Calu3 (cell line): ENCODE data around the gene AR. TPM values are rescaled to one million over a fixed set of nuclear protein-coding genes. Genes with fewer than 3 reads are reported as not detected.
"Not testable (repeated sequence)": the region's sequence is repeated elsewhere in the genome, so short reads cannot be mapped to it uniquely, and the experiment has no call there.

Experiments used
- BruUV-seq: library from RNA; stranded (reverse); fragments of 400-500 nt; replicated peaks from 2 replicates; lab custom pipeline; 2021; lab: Mats Ljungman, UMichigan
- CTCF ChIA-PET: fragments of 300-600 bp; sonication (Branson Sonifier 250); formaldehyde crosslinking; loops from one replicate; lab custom pipeline; 2022; ENCODE audit warnings: antibody characterized with exemption; lab: Charles Lee
- DNase-seq: peaks from one replicate; pipeline ENCODE4 v3.0.0; 2022
- H3K27ac Mint-ChIP-seq: one replicate; pipeline ENCODE4 v1.8.0; 2022; ENCODE audit warnings: mixed read lengths; ENCODE audit not compliant: unreplicated experiment
- H3K27me3 Mint-ChIP-seq: one replicate; pipeline ENCODE4 v1.8.0; 2022; ENCODE audit warnings: mixed read lengths; ENCODE audit not compliant: unreplicated experiment
- H3K36me3 Mint-ChIP-seq: one replicate; pipeline ENCODE4 v1.8.0; 2022; ENCODE audit warnings: mild to moderate bottlenecking, moderate library complexity, mixed read lengths; ENCODE audit not compliant: insufficient read depth, unreplicated experiment
- H3K4me1 Mint-ChIP-seq: one replicate; pipeline ENCODE4 v1.8.0; 2022; ENCODE audit warnings: mild to moderate bottlenecking, low read depth, mixed read lengths; ENCODE audit not compliant: unreplicated experiment
- H3K4me3 Mint-ChIP-seq: one replicate; pipeline ENCODE4 v1.8.0; 2022; ENCODE audit warnings: mild to moderate bottlenecking, low read depth, moderate library complexity, mixed read lengths; ENCODE audit not compliant: unreplicated experiment
- H3K9me3 Mint-ChIP-seq: one replicate; pipeline ENCODE4 v1.8.0; 2022; ENCODE audit warnings: low read depth, mixed read lengths; ENCODE audit not compliant: unreplicated experiment
- CTCF ChIP-seq: fragments of 200-600 bp; IDR thresholded peaks from one replicate; pipeline ENCODE4 v1.8.0; 2022; ENCODE audit warnings: antibody characterized with exemption; ENCODE audit not compliant: unreplicated experiment
- intact Hi-C: fragments of 100-400 bp; cut with micrococcal nuclease; formaldehyde crosslinking; loops from one replicate; pipeline ENCODE4 v1.10.0; 2022; ENCODE audit not compliant: unreplicated experiment
- total RNA-seq: library from RNA; stranded (reverse); gene quantifications from 2 replicates; pipeline ENCODE4 v1.2.3, GENCODE V29; 2022

The AR gene
- total RNA-seq, 1 experiment from 2014 or later = 0.83 TPM

GRCh38 chrX:67636532-67636931 is 92.7 kb downstream of the AR start:
- TF ChIP-seq CTCF = no peak
- Mint-ChIP-seq H3K4me1 (no peaks in the 10 kb centered on the region), H3K36me3 (no peaks in the 10 kb centered on the region), H3K27ac (no peak overlapping the region), H3K4me3 (no peak overlapping the region), H3K27me3 (no peaks in the 10 kb centered on the region), H3K9me3 (no peaks in the 10 kb centered on the region)
- intact Hi-C loops = no loop called here
- no peak for DNase-seq
- BruUV-seq = no TSS peak
- CTCF ChIA-PET = no interaction called here

GRCh38 chrX:67637293-67637692 is 93.5 kb downstream of the AR start:
- BruUV-seq, intact Hi-C loops, H3K4me3 Mint-ChIP-seq, H3K27me3 Mint-ChIP-seq, H3K9me3 Mint-ChIP-seq, CTCF ChIA-PET, H3K4me1 Mint-ChIP-seq, H3K27ac Mint-ChIP-seq, DNase-seq, H3K36me3 Mint-ChIP-seq: not testable (repeated sequence)

GRCh38 chrX:67648361-67648760 is 104.5 kb downstream of the AR start:
- no peak overlapping the region for H3K4me3 Mint-ChIP-seq
- intact Hi-C loops = no loop called here
- BruUV-seq = no TSS peak
- H3K4me1 Mint-ChIP-seq = no peaks in the 10 kb centered on the region
- H3K9me3 Mint-ChIP-seq = peaks cover 6% of the 10 kb centered on the region
- H3K27me3 Mint-ChIP-seq = no peaks in the 10 kb centered on the region
- H3K27ac Mint-ChIP-seq = no peak overlapping the region
- CTCF ChIA-PET = no interaction called here
- no peak for TF ChIP-seq CTCF
- H3K36me3 Mint-ChIP-seq = no peaks in the 10 kb centered on the region
- no peak for DNase-seq

GRCh38 chrX:67651437-67652142 is 107.8 kb downstream of the AR start:
- Mint-ChIP-seq H3K4me1 (no peaks in the 10 kb centered on the region), H3K4me3 (no peak overlapping the region), H3K27ac (no peak overlapping the region), H3K27me3 (no peaks in the 10 kb centered on the region), H3K36me3 (no peaks in the 10 kb centered on the region), H3K9me3 (peaks cover 7% of the 10 kb centered on the region)
- BruUV-seq = no TSS peak
- no peak for DNase-seq
- intact Hi-C loops = no loop called here
- no peak for TF ChIP-seq CTCF
- CTCF ChIA-PET = no interaction called here

GRCh38 chrX:67652543-67652942 is 108.7 kb downstream of the AR start:
- Mint-ChIP-seq H3K4me1 (no peaks in the 10 kb centered on the region), H3K4me3 (no peak overlapping the region), H3K36me3 (no peaks in the 10 kb centered on the region), H3K9me3 (peaks cover 9% of the 10 kb centered on the region), H3K27ac (no peak overlapping the region), H3K27me3 (no peaks in the 10 kb centered on the region)
- CTCF ChIA-PET = interaction anchor here (0.6 kb wide), 1 partner anchor 130 kb away, joined by 6 read pairs; no protein-coding TSS in a partner anchor
- no peak for DNase-seq
- intact Hi-C loops = no loop called here
- BruUV-seq = no TSS peak
- TF ChIP-seq CTCF = no peak
